A549 (cell line): ENCODE results near the gene IL19.

Source experiments
- CEBPB ChIP-seq, 2 experiments: fragments of >200 bp in 1 of 2; sonication (Bioruptor Twin) in 1 of 2; formaldehyde crosslinking in 1 of 2; IDR thresholded peaks; 2 replicates each; pipeline ENCODE4 v1.6.1; 2012 to 2016
- EP300 ChIP-seq, 2 experiments: fragments of >200 bp; sonication (Bioruptor Twin); formaldehyde crosslinking; IDR thresholded peaks; 2 replicates in 1 of 2; 3 replicates in 1 of 2; pipeline ENCODE4 v1.6.1; 2016 to 2017
- PHF8 ChIP-seq: fragments of 200-600 bp; sonication (generic); IDR thresholded peaks from 2 replicates; pipeline ENCODE4 v1.6.1; 2016; ENCODE audit warnings: low read depth, mild to moderate bottlenecking, antibody characterized with exemption, moderate library complexity, borderline replicate concordance
- RCOR1 ChIP-seq: fragments of 150-350 bp; IDR thresholded peaks from 2 replicates; pipeline ENCODE4 v1.6.1; 2014; ENCODE audit warnings: antibody characterized with exemption, low read length, low read depth
- SMC3 ChIP-seq: fragments of >200 bp; sonication (Bioruptor Twin); formaldehyde crosslinking; IDR thresholded peaks from 3 replicates; pipeline ENCODE4 v1.6.1; 2018; ENCODE audit warnings: inconsistent platforms
- SREBF2 ChIP-seq: fragments of 450-650 bp; IDR thresholded peaks from 2 replicates; pipeline ENCODE4 v1.6.1; 2014; ENCODE audit warnings: mild to moderate bottlenecking, moderate library complexity
- ZFP36 ChIP-seq: fragments of 450-650 bp; IDR thresholded peaks from 2 replicates; pipeline ENCODE4 v1.6.1; 2014; ENCODE audit warnings: borderline replicate concordance; ENCODE audit not compliant: partially characterized antibody
- ZSCAN20 ChIP-seq: fragments of 250-450 bp; sonication (Bioruptor Pico); IDR thresholded peaks from 2 replicates; pipeline ENCODE4 v1.8.0; 2022; ENCODE audit warnings: mild to moderate bottlenecking, moderate library complexity
- TF ChIP-seq, protein P1 (sequence below): fragments of >200 bp; sonication (Bioruptor Twin); formaldehyde crosslinking; IDR thresholded peaks from 3 replicates; pipeline ENCODE4 v1.5.1; 2016
- TF ChIP-seq, protein P2 (sequence below): fragments of 450-650 bp; IDR thresholded peaks from 2 replicates; pipeline ENCODE4 v1.6.1; 2014; ENCODE audit warnings: antibody characterized with exemption
- TF ChIP-seq, protein P3 (sequence below): fragments of 250-450 bp; sonication (Bioruptor Pico); IDR thresholded peaks from 2 replicates; pipeline ENCODE4 v1.5.0; 2021; ENCODE audit warnings: mild to moderate bottlenecking, moderate library complexity, borderline replicate concordance
- TF ChIP-seq, protein P4 (sequence below): fragments of 200-600 bp; sonication (generic); IDR thresholded peaks from 2 replicates; pipeline ENCODE4 v1.6.1; 2016; ENCODE audit warnings: antibody characterized with exemption, mild to moderate bottlenecking, moderate library complexity
- TF ChIP-seq, protein P5 (sequence below): IDR thresholded peaks from 2 replicates; pipeline ENCODE4 v1.6.1; 2012

DNA sequence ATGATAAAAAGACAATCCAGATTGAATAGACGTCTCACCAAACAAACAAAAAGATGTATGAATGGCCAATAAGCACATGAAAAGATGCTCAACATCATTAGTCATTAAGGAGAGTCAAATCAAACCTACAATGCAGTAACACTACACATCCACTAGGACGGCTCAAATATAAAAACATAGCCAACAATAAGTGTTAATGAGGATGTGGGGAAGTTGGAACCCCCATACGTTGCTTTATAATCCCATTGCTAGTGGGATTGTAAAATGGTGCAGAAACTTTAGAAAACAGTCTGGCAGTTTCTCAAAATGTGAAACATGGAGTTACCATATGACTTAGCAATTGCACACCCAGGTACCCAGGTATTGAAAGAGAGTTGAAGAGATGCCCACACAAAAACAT, 112.0 kb downstream of the IL19 start:
- TF ChIP-seq, protein P1, sequence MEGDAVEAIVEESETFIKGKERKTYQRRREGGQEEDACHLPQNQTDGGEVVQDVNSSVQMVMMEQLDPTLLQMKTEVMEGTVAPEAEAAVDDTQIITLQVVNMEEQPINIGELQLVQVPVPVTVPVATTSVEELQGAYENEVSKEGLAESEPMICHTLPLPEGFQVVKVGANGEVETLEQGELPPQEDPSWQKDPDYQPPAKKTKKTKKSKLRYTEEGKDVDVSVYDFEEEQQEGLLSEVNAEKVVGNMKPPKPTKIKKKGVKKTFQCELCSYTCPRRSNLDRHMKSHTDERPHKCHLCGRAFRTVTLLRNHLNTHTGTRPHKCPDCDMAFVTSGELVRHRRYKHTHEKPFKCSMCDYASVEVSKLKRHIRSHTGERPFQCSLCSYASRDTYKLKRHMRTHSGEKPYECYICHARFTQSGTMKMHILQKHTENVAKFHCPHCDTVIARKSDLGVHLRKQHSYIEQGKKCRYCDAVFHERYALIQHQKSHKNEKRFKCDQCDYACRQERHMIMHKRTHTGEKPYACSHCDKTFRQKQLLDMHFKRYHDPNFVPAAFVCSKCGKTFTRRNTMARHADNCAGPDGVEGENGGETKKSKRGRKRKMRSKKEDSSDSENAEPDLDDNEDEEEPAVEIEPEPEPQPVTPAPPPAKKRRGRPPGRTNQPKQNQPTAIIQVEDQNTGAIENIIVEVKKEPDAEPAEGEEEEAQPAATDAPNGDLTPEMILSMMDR: no peak
- TF ChIP-seq EP300 (IDR thresholded peaks at IDR 0.05): no peak
- TF ChIP-seq, protein P2, sequence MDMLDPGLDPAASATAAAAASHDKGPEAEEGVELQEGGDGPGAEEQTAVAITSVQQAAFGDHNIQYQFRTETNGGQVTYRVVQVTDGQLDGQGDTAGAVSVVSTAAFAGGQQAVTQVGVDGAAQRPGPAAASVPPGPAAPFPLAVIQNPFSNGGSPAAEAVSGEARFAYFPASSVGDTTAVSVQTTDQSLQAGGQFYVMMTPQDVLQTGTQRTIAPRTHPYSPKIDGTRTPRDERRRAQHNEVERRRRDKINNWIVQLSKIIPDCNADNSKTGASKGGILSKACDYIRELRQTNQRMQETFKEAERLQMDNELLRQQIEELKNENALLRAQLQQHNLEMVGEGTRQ: no peak
- no peak for TF ChIP-seq SMC3
- TF ChIP-seq RCOR1: no peak
- TF ChIP-seq, protein P3, sequence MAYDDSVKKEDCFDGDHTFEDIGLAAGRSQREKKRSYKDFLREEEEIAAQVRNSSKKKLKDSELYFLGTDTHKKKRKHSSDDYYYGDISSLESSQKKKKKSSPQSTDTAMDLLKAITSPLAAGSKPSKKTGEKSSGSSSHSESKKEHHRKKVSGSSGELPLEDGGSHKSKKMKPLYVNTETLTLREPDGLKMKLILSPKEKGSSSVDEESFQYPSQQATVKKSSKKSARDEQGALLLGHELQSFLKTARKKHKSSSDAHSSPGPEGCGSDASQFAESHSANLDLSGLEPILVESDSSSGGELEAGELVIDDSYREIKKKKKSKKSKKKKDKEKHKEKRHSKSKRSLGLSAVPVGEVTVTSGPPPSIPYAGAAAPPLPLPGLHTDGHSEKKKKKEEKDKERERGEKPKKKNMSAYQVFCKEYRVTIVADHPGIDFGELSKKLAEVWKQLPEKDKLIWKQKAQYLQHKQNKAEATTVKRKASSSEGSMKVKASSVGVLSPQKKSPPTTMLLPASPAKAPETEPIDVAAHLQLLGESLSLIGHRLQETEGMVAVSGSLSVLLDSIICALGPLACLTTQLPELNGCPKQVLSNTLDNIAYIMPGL (CRISPR knock-in tag): no peak
- TF ChIP-seq PHF8: no peak
- no peak for TF ChIP-seq CEBPB (IDR thresholded peaks at IDR 0.05)
- TF ChIP-seq ZFP36: no peak
- TF ChIP-seq, protein P4, sequence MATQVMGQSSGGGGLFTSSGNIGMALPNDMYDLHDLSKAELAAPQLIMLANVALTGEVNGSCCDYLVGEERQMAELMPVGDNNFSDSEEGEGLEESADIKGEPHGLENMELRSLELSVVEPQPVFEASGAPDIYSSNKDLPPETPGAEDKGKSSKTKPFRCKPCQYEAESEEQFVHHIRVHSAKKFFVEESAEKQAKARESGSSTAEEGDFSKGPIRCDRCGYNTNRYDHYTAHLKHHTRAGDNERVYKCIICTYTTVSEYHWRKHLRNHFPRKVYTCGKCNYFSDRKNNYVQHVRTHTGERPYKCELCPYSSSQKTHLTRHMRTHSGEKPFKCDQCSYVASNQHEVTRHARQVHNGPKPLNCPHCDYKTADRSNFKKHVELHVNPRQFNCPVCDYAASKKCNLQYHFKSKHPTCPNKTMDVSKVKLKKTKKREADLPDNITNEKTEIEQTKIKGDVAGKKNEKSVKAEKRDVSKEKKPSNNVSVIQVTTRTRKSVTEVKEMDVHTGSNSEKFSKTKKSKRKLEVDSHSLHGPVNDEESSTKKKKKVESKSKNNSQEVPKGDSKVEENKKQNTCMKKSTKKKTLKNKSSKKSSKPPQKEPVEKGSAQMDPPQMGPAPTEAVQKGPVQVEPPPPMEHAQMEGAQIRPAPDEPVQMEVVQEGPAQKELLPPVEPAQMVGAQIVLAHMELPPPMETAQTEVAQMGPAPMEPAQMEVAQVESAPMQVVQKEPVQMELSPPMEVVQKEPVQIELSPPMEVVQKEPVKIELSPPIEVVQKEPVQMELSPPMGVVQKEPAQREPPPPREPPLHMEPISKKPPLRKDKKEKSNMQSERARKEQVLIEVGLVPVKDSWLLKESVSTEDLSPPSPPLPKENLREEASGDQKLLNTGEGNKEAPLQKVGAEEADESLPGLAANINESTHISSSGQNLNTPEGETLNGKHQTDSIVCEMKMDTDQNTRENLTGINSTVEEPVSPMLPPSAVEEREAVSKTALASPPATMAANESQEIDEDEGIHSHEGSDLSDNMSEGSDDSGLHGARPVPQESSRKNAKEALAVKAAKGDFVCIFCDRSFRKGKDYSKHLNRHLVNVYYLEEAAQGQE: no peak
- no peak for TF ChIP-seq ZSCAN20
- TF ChIP-seq, protein P5, sequence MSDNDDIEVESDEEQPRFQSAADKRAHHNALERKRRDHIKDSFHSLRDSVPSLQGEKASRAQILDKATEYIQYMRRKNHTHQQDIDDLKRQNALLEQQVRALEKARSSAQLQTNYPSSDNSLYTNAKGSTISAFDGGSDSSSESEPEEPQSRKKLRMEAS: no peak
- no peak for TF ChIP-seq SREBF2
